ENCODE data around the gene CLDN19. TPM values are rescaled to one million over a fixed set of nuclear protein-coding genes. Genes with fewer than 3 reads are reported as not detected.

Gene CLDN19
- total and polyA plus RNA-seq, 9 of the 15 experiments (the other 6 are each of a cell fraction or from before 2014, with no cell fraction given): not detected

DNA sequence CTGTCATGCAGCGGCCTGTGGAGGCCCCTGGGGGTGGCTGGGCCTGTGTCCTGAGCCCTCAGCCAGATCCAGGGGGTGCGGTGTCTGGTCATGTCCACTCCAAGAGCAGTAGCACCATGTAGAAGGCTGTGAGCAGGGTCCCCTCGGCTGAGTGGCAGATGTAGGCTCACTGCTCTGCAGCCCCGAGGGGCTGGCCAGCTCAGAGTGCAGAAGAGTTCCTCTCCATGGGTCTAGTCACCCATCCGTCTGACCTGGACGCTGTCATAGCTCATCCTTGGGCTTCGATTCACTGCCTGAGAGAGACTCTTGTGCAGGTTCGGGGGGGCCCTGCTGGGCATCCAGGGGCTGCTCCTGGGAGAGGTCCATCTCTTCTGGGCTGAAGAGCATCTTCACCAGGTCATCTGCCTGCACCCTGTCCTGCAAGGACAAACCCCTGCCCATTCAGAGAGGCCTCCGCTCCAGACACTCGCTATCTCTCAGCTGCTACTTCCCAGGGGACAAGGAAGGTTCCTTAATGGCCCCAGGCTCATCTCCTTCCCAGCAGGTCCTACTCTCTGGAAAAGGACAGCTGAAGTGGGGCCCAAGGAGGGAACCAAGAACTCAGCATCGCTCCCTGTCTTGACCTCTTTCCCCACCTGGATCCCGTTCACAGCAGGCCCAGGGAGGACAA, 6.5 kb upstream of the CLDN19 start:
- no peak for FAIRE-seq
- ChIA-PET CTCF (ENCODE audit: low intra/inter-chr PET ratio) (interaction anchor here (0.9 to 1.4 kb wide), 2 partner anchors 169 to 600 kb away, joined by 3 to 10 read pairs; no protein-coding TSS in a partner anchor), POLR2A (interaction anchor here (0.5 to 2.1 kb wide), 4 partner anchors 20 to 1641 kb away, joined by 3 to 6 read pairs (median 3); partner anchors contain the start of genes C1orf50, P3H1 and YBX1)
- Histone ChIP-seq H3K4me2 (ENCODE audit: insufficient read depth, low read length) (no peak overlapping the region), H3K79me2 (ENCODE audit: control insufficient read depth, insufficient read depth, low read length) (no peaks in the 10 kb centered on the region), H3K4me1 (replicated peaks in 1 of 2; ENCODE audit: control insufficient read depth in 2 of 2, insufficient read depth in 2 of 2, low read length in 2 of 2) (no peaks in the 10 kb centered on the region), H4K20me1 (replicated peaks; ENCODE audit: control insufficient read depth, insufficient read depth, low read length) (no peaks in the 10 kb centered on the region), H3K36me3 (ENCODE audit: control insufficient read depth, insufficient read depth, low read length) (peaks cover 47% of the 10 kb centered on the region; the same call in 2 of the 3 replicates), H3K27ac (ENCODE audit: extremely low read depth, low read depth, low read length) (no peak overlapping the region), H3K9me1 (ENCODE audit: control insufficient read depth, insufficient read depth, low read length) (peaks cover 8% of the 10 kb centered on the region), H2AFZ (ENCODE audit: low read depth, low read length) (no peak overlapping the region), H3K9me3 (replicated peaks; ENCODE audit: control insufficient read depth, insufficient read depth, low read depth, low read length) (no peaks in the 10 kb centered on the region), H3K9ac (ENCODE audit: insufficient read depth in 1 of 2, low read depth in 2 of 2, low read length in 2 of 2) (no peak overlapping the region), H3K27me3 (ENCODE audit: control insufficient read depth in 2 of 2, insufficient read depth in 2 of 2, low read length in 2 of 2) (peaks cover 0 to 5% of the 10 kb centered on the region in 2 experiments; a peak in 1 of 5 replicates), H3K4me3 (no peak overlapping the region)
- BruUV-seq (replicated peaks): no TSS peak
- intact Hi-C loops (cut with micrococcal nuclease): no loop called here
- TF ChIP-seq CREB1 (IDR thresholded peaks at IDR 0.05): no peak
- no peak for TF ChIP-seq CREB1 (CRISPR knock-in tag; IDR thresholded peaks at IDR 0.05)
- no peak for TF ChIP-seq E2F8 (IDR thresholded peaks at IDR 0.05; ENCODE audit: low read depth, partially characterized antibody)
- TF ChIP-seq ZNF778 (CRISPR knock-in tag; IDR thresholded peaks at IDR 0.05): no peak
- no peak for TF ChIP-seq ZNF277 (CRISPR knock-in tag; IDR thresholded peaks at IDR 0.05; ENCODE audit: borderline replicate concordance)
- TF ChIP-seq MAFG (tag; conservative IDR thresholded peaks at IDR 0.05): no peak
- no peak for TF ChIP-seq LARP7 (IDR thresholded peaks at IDR 0.05)
- TF ChIP-seq ZNF740 (CRISPR knock-in tag; IDR thresholded peaks at IDR 0.05): 0 out of 2 replicates have a peak, but pooled peaks have one; percentile 37
- TF ChIP-seq ZNF740 (tag; IDR thresholded peaks at IDR 0.05): no peak
- in situ Hi-C loops (cut with MboI): loop anchor here (10.0 to 25.0 kb wide), 2 partner anchors 159 to 402 kb away; no protein-coding TSS in a partner anchor
- no peak for ATAC-seq
- DNase-seq (ENCODE audit: extremely low read depth in 1 of 4, low spot score in 3 of 4): no peak
- WGBS (ENCODE audit: insufficient coverage, low coverage, missing lambda C conversion rate): 91% methylated on average over 10 of the region's 12 CpGs
